OCI-LY3 (cell line): ENCODE data around the gene KCTD14.
"Not testable (repeated sequence)": the region's sequence is repeated elsewhere in the genome, so short reads cannot be mapped to it uniquely, and the experiment has no call there.

Experiments used
- H2AFZ ChIP-seq: fragments of 200-600, 300-600 bp; shearing (Covaris generic); 2 replicates; pipeline ENCODE4 v1.6.0; 2014; ENCODE audit warnings: antibody characterized with exemption, low read depth, low read length
- H3K27ac ChIP-seq: fragments of 200-600, 300-600 bp; sonication (generic); 2 replicates; pipeline ENCODE4 v1.5.1; 2014; ENCODE audit warnings: mild to moderate bottlenecking, low read length, moderate library complexity, mixed read lengths
- H3K27me3 ChIP-seq: fragments of 200-600, 300-600 bp; sonication (generic); 2 replicates; pipeline ENCODE4 v1.6.1; 2014; ENCODE audit warnings: low read depth, low read length, mixed read lengths
- H3K36me3 ChIP-seq: fragments of 200-600, 300-600 bp; sonication (generic); replicated peaks from 2 replicates; pipeline ENCODE3; 2014; ENCODE audit warnings: low read depth, low read length, mixed read lengths
- H3K4me1 ChIP-seq: fragments of 300-600, 200-600 bp; sonication (generic); 2 replicates; pipeline ENCODE4 v1.6.1; 2014; ENCODE audit warnings: low read length, mixed read lengths
- H3K4me2 ChIP-seq: fragments of 200-600, 300-600 bp; sonication (generic); 2 replicates; pipeline ENCODE4 v1.6.1; 2014; ENCODE audit warnings: low read length, mixed read lengths
- H3K4me3 ChIP-seq: fragments of 300-600, 200-600 bp; sonication (generic); 2 replicates; pipeline ENCODE4 v1.5.1; 2014; ENCODE audit warnings: antibody characterized with exemption, mild to moderate bottlenecking, low read length, moderate library complexity
- H3K79me2 ChIP-seq: fragments of 300-600, 200-600 bp; shearing (Covaris generic); 2 replicates; pipeline ENCODE4 v1.6.1; 2014; ENCODE audit warnings: mild to moderate bottlenecking, low read length, mixed read lengths
- H3K9ac ChIP-seq: fragments of 300-600, 200-600 bp; shearing (Covaris generic); 2 replicates; pipeline ENCODE4 v1.6.0; 2014; ENCODE audit warnings: mild to moderate bottlenecking, low read length, moderate library complexity
- H3K9me3 ChIP-seq: fragments of 200-600, 300-600 bp; shearing (Covaris generic); 2 replicates; pipeline ENCODE4 v1.6.1; 2014; ENCODE audit warnings: low read length, mixed read lengths; ENCODE audit not compliant: insufficient read depth
- H4K20me1 ChIP-seq: fragments of 200-600, 300-600 bp; sonication (generic); 2 replicates; pipeline ENCODE4 v1.6.1; 2016; ENCODE audit warnings: low read length, mixed read lengths; ENCODE audit not compliant: insufficient read depth
- EZH2phosphoT487 ChIP-seq: fragments of 200-600 bp; shearing (Covaris generic); IDR thresholded peaks from 2 replicates; pipeline ENCODE4 v1.6.1; 2018; ENCODE audit warnings: antibody characterized with exemption, mixed run types, low read depth
- TF ChIP-seq, protein P1 (sequence below): fragments of 200-600, 300-600 bp; sonication (generic); IDR thresholded peaks from 2 replicates; pipeline ENCODE4 v1.5.1; 2014; ENCODE audit warnings: antibody characterized with exemption, low read length, low read depth

The KCTD14 gene

DNA sequence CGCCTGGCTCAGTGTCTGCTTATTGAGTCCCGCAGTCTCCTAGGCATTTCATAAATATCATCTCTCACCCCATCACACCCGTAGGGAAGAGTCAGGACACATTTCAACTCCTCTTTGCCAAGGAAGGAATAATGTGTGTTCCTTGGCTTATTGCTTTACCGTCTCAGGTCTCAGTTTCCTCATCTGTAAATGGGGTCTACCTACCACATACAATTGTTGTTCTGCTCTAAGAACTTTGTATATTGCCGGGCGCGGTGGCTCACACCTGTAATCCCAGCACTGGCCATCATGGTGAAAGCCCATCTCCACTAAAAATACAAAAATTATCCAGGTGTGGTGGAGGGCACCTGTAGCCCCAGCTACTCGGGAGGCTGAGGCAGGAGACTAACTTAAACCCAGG is 37.5 kb upstream of the KCTD14 start:
- H3K4me1 ChIP-seq, result no peaks in the 10 kb centered on the region
- H3K9me3 ChIP-seq, result no peaks in the 10 kb centered on the region
- H3K36me3 ChIP-seq, result no peaks in the 10 kb centered on the region
- H3K9ac ChIP-seq, result no peak overlapping the region
- no peaks in the 10 kb centered on the region for H4K20me1 ChIP-seq
- H3K27ac ChIP-seq, result no peak overlapping the region
- H2AFZ ChIP-seq, result no peak overlapping the region
- TF ChIP-seq, protein P1, sequence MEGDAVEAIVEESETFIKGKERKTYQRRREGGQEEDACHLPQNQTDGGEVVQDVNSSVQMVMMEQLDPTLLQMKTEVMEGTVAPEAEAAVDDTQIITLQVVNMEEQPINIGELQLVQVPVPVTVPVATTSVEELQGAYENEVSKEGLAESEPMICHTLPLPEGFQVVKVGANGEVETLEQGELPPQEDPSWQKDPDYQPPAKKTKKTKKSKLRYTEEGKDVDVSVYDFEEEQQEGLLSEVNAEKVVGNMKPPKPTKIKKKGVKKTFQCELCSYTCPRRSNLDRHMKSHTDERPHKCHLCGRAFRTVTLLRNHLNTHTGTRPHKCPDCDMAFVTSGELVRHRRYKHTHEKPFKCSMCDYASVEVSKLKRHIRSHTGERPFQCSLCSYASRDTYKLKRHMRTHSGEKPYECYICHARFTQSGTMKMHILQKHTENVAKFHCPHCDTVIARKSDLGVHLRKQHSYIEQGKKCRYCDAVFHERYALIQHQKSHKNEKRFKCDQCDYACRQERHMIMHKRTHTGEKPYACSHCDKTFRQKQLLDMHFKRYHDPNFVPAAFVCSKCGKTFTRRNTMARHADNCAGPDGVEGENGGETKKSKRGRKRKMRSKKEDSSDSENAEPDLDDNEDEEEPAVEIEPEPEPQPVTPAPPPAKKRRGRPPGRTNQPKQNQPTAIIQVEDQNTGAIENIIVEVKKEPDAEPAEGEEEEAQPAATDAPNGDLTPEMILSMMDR, result no peak
- no peak for TF ChIP-seq EZH2phosphoT487
- no peak overlapping the region for H3K4me2 ChIP-seq
- H3K79me2 ChIP-seq, result no peaks in the 10 kb centered on the region
- H3K4me3 ChIP-seq, result no peak overlapping the region
- no peaks in the 10 kb centered on the region for H3K27me3 ChIP-seq

DNA sequence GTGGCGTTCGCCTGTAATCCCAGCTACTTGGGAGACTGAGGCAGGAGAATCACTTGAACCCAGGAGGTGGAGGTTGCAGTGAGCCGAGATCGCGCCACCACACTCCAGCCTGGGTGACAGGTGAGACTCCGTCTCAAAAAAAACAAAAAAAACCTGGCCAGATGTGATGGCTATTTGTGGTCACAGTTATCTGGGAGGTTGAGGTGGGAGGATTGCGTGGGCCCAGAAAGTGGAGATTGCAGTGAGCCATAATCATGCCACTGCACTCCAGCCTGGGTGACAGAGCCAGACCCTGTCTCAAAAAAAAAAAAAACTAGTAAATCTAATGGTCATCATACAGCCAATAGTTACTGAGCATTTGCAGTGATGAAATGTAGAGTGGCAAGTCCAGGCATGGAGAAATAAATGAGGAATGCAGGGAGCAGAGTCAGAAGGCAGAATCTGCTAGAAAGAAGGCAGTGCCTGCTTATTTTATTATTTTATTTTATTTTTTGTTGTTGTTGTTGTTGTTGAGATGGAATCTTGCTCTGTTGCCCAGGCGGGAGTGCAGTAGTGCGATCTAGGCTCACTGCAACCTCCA is 36.8 kb upstream of the KCTD14 start:
- not testable (repeated sequence) for H3K4me1 ChIP-seq, H3K79me2 ChIP-seq, H3K4me2 ChIP-seq, H3K9ac ChIP-seq, H3K27me3 ChIP-seq, H3K27ac ChIP-seq, H3K9me3 ChIP-seq, H4K20me1 ChIP-seq, H3K36me3 ChIP-seq, H2AFZ ChIP-seq, H3K4me3 ChIP-seq

GRCh38 chr11:78057462-78058055 is 34.5 kb upstream of the KCTD14 start:
- H3K4me3 ChIP-seq, result no peak overlapping the region
- no peaks in the 10 kb centered on the region for H3K9me3 ChIP-seq
- H4K20me1 ChIP-seq, result no peaks in the 10 kb centered on the region
- H3K79me2 ChIP-seq, result no peaks in the 10 kb centered on the region
- H3K27me3 ChIP-seq, result no peaks in the 10 kb centered on the region
- no peak for TF ChIP-seq EZH2phosphoT487
- TF ChIP-seq, protein P1, result no peak
- H3K9ac ChIP-seq, result no peak overlapping the region
- no peaks in the 10 kb centered on the region for H3K4me1 ChIP-seq
- H3K27ac ChIP-seq, result no peak overlapping the region
- no peak overlapping the region for H2AFZ ChIP-seq
- no peak overlapping the region for H3K4me2 ChIP-seq
- no peaks in the 10 kb centered on the region for H3K36me3 ChIP-seq

DNA sequence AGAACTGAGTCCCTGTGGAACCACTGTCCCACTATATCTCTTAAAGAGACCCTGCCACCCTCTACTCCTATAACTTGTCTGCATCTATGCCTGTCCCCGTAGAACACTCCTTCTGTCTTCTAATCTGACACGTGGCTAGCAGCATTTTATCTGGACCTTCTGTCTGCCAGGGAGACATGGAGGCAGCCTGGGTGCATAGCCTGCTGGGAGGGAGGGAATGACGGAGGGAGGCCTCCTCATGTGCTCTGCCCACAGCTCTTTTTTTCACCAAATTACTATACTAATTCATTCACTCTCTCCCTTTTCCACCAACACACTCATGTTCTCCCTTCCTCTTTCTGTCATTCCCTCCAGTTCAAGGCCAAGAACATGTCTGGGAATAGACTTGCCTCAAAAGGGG is 33.0 kb upstream of the KCTD14 start:
- H3K27me3 ChIP-seq, result no peaks in the 10 kb centered on the region
- no peak for TF ChIP-seq EZH2phosphoT487
- TF ChIP-seq, protein P1, result no peak
- no peak overlapping the region for H3K4me2 ChIP-seq
- H3K4me1 ChIP-seq, result no peaks in the 10 kb centered on the region
- no peaks in the 10 kb centered on the region for H3K36me3 ChIP-seq
- no peak overlapping the region for H3K27ac ChIP-seq
- H2AFZ ChIP-seq, result no peak overlapping the region
- H3K79me2 ChIP-seq, result no peaks in the 10 kb centered on the region
- H3K4me3 ChIP-seq, result no peak overlapping the region
- no peaks in the 10 kb centered on the region for H4K20me1 ChIP-seq
- H3K9me3 ChIP-seq, result no peaks in the 10 kb centered on the region
- no peak overlapping the region for H3K9ac ChIP-seq
